GM19468 (cell line): ENCODE results near the gene SNX9.
"Not testable (repeated sequence)": the region's sequence is repeated elsewhere in the genome, so short reads cannot be mapped to it uniquely, and the experiment has no call there.

Experiments
- ATAC-seq: cut with Tn5 transposase; IDR thresholded peaks from one replicate; pipeline ENCODE4 v1.9.1; 2021; ENCODE audit warnings: mild to moderate bottlenecking, moderate library complexity, moderate number of reproducible peaks; ENCODE audit not compliant: unreplicated experiment; ENCODE audit errors: extremely low read depth

Gene SNX9

DNA sequence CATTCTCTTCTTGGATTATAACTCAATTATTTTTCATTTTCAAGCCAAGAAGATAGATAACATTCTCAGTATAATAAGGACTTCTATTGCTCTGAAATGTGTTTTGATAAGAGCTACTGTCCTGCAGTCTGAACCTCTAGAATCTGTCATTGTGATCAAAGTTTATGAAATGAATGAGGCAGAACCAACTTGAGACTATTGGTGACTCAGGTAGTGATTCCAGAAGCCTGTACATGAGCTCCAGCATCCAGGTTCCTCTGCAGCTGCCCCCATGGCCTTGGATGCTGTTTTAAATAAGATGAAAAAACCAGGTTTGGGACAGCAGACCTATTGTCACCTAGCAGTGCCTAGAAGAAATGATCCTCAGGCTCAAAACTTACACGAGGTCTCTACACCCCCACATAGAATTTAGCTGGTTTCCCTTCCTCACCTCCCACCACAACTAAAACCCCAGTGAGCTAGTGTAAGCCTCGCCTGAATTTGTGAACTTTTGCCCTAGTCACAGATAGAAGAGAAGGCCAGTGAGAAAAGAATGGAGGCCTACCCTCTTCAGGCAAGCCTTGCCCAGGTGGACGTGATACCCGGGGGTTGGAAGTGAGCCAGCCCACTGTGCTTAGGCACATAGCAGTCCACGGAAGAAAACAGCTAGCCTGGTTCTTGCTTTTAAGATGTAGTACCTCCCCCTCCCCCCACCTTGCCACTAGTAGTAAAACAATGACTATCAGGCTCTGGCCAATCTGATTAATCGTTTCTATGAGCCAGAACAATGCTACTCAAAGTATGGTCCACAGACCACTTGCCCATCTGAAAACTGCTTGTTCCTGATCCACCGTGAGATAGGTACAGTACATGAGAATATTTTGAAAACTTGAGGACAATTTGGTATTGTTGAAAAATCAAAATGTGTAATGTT is 85.6 kb downstream of the SNX9 start:
- ATAC-seq = no peak

DNA sequence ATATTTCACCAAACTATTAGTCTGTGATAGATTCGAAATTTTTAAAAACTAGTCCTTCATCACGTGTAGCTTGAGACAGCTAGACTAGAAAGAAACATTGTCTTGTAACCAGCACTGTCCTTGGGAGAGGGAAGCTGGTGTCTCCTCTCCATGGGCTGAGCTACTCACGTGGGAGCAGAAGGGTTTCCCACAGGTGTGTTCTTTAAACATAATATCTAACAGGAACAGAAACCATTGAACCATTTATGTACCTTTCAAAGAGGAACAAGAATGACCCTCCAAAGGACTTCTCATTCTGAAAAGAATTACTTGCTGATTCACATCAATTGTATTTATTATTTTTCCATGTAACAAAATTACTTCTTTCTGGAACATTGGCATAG is 86.2 kb downstream of the SNX9 start:
- ATAC-seq = no peak

DNA sequence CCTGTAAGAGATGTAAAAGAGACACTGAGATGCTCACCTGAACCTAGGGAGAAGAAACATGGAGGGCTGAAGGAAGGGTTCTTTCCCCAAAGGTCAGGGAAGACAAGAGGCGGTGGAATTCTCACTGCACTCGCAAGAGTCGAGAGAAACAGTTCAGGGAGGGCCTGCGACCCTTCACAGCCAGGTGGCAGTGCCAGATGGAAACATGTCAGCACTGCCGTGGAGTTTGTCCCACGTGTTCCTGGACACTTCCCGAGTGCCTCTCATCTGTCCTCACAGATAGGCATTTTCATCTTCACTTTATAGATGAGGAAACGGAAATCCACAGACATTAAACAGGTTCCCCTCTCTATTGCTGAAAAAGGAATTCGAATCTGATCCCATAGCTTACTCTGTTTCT is 88.2 kb downstream of the SNX9 start:
- no peak for ATAC-seq

DNA sequence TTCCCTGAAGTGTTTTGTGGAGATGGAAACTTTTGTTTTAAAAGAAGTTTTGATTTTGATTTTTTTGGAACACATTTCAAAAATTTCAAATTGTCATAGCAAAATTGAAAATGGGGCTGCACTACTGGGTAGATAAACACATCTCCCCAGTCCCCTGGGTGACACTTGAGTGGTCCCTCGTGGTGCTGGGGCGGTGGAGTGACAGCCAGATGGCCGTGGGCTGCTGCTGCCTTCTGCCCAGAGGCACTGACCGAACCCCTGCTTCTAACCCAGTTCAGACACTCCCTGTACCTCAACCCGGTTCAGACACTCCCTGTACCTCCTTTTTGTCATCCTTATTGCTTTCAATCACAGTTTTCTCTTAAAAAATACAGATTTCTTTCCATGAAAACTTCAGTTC is 88.7 kb downstream of the SNX9 start:
- ATAC-seq = no peak

DNA sequence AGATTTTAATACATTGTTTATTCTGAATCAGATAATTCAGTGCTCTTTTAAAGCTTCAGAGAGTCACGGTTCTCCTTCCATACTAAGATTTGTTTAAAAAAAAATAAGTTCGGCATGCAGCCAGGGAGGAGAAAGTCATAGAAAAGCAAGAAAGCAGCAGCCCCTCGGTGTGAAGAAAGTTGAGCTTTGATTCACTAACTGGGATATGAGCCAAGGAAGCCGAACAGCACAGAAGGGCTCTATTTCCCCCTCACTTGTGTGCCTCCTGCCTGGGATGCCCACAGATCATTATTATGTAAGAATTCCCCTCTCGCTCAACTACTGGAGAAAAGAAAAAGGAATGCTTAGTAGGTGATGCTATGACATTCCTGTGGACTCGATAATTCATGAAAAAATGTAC is 89.3 kb downstream of the SNX9 start:
- ATAC-seq = no peak

DNA sequence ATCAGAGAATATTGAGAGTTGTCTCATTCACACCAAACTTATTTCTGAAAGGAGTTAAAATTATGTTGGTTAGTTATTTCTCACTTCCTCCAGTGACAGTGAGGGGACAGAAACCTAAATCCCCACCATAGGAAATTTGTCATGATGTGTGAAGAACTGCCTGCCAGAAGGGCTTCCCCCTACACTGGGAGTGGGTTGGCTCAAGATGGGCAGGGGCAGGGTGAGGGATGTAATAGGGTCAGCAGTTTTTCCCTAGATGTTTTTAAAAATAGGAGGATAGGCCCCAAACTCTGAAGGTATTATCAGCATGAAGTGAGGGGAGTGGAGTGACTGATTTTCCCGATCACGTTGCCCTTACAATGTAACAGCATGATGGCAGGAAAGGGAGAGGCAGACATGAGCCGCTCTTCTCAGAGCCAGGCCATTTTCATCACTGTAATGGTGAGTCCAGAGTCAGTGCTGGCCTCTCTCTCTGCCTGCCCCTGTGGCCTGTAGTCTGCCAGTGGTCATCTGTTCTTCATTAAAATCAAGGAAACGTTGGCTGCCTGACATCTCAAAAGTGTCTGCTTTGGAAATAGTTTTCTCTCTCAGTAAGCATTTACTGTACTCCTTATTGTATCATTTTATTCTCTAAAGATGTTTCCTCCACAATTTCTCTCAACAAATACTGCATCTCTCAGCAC is 98.8 kb downstream of the SNX9 start:
- no peak for ATAC-seq

DNA sequence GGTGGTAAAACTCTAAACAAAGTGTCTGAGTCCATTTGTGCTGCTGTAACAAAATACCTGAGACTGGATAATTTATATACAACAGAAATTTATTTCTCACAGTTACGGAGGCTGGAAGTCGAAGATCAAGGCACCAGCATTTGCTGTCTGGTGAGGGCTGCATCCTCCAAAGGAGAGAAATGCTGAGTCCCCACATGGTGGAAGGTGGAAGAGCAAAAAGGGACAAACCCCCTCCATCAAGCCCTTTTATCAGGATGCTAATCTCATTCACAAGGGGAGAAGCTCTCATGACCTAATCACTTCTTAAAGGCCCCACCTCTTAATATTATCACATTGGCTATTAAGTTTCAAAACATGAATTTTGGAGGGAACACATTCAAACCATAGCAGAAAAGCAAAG is 102.7 kb downstream of the SNX9 start:
- ATAC-seq = no peak

DNA sequence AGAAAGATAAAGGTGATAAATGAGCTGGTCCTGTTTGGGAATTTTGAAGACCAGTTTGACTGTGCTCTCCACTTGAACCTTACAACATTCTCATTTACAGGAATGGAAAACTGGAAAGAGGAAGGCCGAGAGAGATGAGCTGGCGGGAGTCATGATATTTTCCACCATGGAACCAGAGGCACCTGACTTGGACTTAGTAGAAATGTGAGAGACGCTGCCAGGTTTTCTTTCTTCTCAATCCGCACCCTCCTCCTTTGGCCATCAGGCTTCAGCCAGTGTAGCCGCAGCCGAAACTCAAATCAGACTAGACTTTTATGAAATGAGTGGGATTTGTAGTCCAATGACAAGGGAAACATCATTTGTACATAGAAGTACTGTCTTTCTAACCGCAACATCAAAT is 104.0 kb downstream of the SNX9 start:
- ATAC-seq = no peak

DNA sequence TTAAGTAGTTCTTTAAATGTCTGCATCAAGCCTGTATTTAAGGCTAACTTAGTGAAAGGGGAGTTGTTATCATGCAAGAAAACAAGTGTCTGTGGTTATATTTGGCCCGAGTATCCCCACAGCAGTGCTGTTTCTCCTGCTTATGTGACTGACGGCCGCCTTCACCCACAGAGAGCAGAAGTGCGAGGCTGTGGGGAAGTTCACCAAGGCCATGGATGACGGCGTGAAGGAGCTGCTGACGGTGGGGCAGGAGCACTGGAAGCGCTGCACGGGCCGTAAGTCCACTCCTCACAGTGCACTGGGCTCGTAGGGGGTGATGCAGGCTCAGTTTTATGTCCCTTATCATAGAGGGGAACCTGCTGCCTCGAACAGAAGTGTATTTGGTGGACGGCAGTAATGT is 105.4 kb downstream of the SNX9 start:
- no peak for ATAC-seq

DNA sequence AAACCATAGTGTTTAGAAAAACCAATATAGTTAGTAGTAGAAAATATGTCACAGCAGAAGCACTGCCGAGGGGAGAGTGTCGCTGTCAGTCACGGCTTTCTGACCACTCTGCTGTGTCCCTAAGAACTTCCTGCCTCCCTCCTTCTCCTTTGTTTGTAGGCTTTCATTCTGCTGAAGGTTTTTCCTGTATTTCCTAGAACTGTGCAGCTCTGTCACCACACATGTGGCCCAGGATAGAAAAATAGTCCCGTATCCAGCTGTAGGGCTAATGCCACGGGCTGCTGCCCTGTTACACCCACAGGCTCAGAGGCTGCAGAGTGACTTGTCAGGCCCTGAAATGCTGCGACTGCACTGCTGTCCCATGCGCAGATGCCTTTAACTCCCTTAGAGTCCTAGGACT is 106.0 kb downstream of the SNX9 start:
- no peak for ATAC-seq

DNA sequence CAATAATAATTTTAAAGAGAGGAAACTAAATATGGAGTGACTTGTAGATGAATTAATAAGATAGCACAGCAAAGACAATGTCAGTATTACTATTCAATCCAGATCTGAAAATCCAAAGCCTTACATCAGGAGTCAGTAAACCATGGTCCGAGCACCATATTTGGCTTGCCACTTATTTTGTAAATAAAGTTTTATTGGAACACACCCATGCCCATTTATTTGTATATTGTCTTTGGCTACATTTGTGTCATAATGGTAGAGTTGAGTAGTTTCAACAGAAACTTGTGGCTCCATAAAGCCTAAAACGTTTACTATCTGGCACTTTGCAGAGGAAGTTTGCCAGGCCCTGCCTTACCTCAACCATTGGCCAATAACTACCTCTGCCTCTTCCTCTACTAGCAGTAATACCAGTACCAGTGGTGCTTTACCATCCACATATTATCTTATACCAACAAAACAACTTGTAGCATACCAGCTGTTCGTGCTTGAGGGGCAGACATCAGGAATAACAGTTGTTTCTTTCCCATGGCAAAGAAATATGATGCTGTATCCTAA is 106.8 kb downstream of the SNX9 start:
- no peak for ATAC-seq

DNA sequence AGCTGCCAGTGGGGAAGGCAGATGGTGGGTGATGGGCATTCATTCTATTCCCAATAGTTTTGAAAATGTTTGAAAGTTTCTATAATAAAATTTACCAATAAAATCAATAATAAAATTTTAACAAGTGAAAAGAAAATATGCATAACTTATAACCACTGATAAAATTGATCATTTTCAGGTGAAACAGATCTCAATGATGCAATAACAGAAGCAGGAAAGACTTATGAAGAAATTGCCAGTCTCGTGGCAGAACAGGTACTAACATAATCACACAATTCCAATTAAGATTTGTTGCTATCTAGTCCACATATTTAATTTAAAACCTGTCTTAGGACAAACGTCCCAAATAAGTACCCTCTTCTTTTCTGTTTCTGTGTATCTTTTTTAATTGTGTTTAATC is 112.7 kb downstream of the SNX9 start:
- ATAC-seq = no peak

DNA sequence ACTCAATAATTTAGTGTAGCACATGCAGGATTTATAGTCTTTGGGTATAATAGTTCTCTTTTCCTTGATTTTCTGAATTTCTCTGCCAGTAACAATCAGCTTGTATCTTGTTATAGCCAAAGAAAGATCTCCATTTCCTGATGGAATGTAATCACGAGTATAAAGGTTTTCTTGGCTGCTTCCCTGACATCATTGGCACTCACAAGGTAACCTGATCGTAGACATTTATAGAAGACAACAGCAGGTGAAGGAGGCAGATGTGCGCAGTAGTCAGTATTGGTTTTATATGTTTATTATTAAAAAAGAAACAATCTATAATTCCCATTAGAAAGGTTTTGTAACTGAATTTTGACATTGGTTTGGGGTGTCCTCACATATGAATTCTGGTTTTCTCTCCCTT is 114.3 kb downstream of the SNX9 start:
- ATAC-seq = no peak

DNA sequence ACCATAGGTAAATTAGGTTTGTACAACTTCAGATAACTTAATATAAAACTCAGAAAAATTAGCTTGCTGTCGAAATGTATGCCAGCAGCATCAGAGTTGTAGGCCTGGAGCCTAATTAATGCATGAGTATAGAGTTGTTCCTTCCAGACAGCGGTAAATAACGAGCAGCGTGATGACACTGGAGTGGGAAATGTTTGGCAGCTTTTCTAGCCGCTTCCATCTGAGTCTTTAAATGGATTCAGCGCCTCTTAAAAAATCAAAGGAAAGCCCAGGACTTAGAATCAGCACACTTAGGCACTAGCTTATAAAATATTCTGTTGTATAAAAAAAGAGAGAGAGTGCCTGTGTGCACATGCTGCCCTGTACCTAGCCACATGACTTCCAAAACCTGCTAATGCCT is 114.9 kb downstream of the SNX9 start:
- ATAC-seq = no peak

DNA sequence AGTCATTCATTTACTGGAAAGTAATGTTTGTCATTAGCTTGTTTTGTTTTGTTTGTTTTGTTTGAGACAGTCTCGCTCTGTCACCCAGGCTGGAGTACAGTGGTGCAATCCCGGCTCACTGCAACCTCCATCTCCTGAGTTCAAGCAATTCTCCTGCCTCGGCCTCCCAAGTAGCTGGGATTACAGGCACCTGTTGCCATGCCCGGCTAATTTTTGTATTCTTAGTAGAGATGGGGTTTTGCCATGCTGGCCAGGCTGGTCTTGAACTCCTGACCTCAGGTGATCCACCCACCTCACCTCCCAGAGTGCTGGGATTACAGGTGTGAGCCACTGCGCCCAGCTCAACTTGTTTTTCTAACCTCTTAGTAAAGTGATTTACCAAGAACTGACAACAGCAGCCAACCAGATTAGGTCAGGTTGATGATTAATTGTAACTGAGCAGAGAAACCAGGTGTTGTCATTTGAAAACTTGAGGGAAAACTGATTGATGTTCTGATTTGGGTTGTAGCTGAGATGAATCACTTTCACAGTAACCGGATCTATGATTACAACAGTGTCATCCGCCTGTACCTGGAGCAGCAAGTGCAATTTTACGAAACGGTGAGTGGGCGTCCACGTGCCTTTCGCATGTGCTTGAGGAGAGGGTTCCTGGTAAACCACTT is 117.5 kb downstream of the SNX9 start:
- not testable (repeated sequence) for ATAC-seq

DNA sequence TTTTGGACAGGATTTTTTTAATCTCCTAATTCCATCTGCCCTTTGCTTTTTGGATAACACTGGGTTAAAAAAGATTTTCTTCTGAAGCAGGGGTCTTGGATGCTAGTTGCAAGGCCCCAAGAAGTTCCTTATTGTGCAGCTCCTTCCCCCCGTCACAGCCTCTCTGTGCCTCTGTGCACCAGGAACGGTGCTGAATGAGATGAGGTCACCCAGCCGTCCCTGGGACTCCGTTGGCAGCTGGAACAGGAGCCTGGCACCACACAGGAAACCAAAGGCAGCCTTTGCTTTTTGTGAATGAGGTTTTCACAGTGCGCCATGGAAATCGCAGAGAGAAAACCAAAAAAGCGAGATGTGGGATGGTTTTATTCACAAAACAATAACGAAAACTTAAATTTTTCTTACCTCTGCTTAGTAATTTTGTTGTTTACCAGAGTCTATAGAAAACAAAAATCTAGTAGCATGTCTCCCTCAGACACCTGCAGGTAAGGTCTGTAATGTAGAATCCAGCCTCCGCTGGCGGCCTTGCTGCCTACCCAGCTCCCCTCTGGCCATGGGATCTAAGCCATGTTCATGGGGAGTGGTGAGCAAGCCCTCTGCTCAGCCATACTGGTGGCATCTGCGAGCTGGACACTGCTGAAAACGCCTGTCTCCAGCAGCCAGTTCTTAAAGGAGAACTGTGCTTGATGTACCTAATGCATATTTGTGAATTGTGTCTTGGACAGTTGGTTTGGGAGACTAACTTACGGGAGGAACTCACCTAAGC is 118.2 kb downstream of the SNX9 start:
- ATAC-seq = no peak

DNA sequence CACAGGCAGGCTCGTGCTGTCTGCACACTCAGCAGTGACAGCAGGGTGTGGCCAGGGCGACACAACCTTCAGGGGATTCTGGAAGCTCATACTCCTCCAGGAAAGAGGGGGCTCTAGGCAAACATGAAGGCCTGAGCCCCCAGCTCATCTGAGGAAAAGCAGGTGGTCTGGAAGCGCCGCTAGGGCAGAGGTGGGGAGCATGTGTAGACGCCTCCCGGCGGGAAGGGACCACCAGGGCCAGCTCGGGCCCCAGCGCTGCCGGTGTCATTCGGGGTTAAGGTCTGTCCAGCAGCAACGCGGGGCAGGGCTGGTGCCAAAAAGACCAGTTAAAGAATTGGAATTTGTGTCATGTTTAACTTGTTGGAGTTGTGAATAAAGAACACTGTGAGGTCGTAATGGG is 119.3 kb downstream of the SNX9 start:
- no peak for ATAC-seq

DNA sequence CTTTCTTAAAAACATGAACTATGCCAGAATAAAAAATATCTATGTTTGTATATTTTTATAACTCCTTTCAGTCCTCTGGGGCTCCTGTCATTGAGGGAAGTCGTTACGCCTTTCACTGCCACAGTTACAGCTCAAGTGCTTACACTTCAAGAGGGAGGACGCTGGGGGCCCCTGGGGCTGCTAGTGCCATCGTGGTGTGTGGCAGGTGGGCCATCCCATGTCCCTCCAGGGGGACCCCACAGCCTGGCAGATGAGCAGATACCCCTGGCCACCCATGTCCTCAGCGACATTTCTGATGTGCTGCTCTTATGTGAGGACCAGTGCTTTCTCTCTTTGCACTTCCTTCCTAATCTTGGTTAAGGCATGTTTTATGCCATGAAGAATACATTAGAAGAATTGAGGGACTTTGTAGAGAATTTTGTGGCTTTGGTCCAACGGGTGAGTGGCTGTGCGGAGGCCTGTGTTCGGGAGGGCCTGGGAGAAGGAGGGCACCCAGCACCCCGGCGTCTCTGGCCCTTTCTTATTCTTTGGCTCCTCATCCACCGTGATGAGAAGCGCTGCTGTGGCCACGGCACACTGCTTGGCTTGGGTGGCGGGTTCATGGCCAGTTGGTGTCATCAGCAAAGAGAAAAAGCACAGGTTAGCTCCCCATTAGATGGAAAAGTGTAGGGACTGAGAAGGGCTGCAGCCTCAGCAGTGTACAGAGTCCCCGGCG is 120.4 kb downstream of the SNX9 start:
- ATAC-seq = no peak

DNA sequence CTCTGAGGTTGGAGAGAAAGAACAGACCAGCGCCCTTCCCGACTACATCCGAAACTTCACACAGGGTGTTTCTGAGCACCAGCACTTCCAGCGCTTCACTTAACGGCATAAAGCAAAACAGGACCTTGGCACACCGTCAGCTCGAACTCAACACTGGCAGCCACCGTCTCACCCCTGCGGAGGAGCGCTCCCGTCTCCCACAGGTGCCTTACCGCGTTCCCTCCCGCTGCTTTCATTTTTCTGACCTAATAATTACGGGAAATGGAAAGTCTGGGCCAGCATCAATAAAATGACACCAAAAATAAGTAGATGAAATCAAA is 120.9 kb downstream of the SNX9 start:
- ATAC-seq = no peak
